ENCODE measurements around the gene ZNF23. TPM values are rescaled to one million over a fixed set of nuclear protein-coding genes. Genes with fewer than 3 reads are reported as not detected.

The ZNF23 gene
- total RNA-seq, 5 donors from 2014 or later (not counting 1 experiment from before 2014, with no cell fraction given), result 8.2 to 14.6 (median 10.9) TPM

GRCh38 chr16:71432906-71433305 is 29.1 kb downstream of the ZNF23 start:
- Mint-ChIP-seq H3K9me3 (no peaks in the 10 kb centered on the region), H3K27me3 (peaks cover 46 to 53% of the 10 kb centered on the region in 2 donors), H3K4me1 (no peaks in the 10 kb centered on the region), H3K4me3 (no peak overlapping the region), H3K36me3 (no peaks in the 10 kb centered on the region), H3K27ac (no peak overlapping the region)
- Histone ChIP-seq H3K27ac (ENCODE audit: low read length) (no peak overlapping the region), H3K36me3 (ENCODE audit: control insufficient read depth in 2 of 2, extremely low read depth in 1 of 2, insufficient read depth in 1 of 2, low read length in 1 of 2) (no peaks in the 10 kb centered on the region), H3K4me3 (ENCODE audit: control insufficient read depth in 1 of 2, extremely low read depth in 1 of 2, low read length in 1 of 2) (no peak overlapping the region), H3K9me3 (no peaks in the 10 kb centered on the region), H3K4me1 (ENCODE audit: control insufficient read depth in 1 of 2, extremely low read depth in 1 of 2, insufficient read depth in 2 of 2, low read length in 2 of 2) (no peaks in the 10 kb centered on the region), H3K27me3 (replicated peaks in 1 of 2; ENCODE audit: control insufficient read depth in 2 of 2, extremely low read depth in 1 of 2, insufficient read depth in 2 of 2, low read length in 1 of 2) (peaks cover 0 to 37% of the 10 kb centered on the region in 2 experiments)
- WGBS (ENCODE audit: insufficient coverage), result 64% methylated on average over 6 of the region's 6 CpGs
- DNase-seq (no peak), ATAC-seq (replicated peaks in 1 of 4) (no peak)
- ChIA-PET CTCF (interaction anchor here (0.6 to 0.7 kb wide), 2 partner anchors 20 to 77 kb away, joined by 3 to 4 read pairs; no protein-coding TSS in a partner anchor), POLR2A (no interaction called here)

GRCh38 chr16:71431991-71432390 is 30.1 kb downstream of the ZNF23 start:
- Mint-ChIP-seq H3K27ac (no peak overlapping the region), H3K4me1 (peaks cover 0 to 3% (median 0%) of the 10 kb centered on the region in 3 donors), H3K4me3 (no peak overlapping the region), H3K36me3 (no peaks in the 10 kb centered on the region), H3K9me3 (no peaks in the 10 kb centered on the region), H3K27me3 (peaks cover 37 to 51% of the 10 kb centered on the region in 2 donors)
- no peak for DNase-seq
- H3K27me3 ChIP-seq (replicated peaks in 1 of 2; ENCODE audit: control insufficient read depth in 2 of 2, extremely low read depth in 1 of 2, insufficient read depth in 2 of 2, low read length in 1 of 2), result peaks cover 0 to 41% of the 10 kb centered on the region in 2 experiments
- POLR2A ChIA-PET, result no interaction called here
- no peak overlapping the region for H3K4me3 ChIP-seq (ENCODE audit: control insufficient read depth in 1 of 2, extremely low read depth in 1 of 2, low read length in 1 of 2)
- 70% methylated on average over 3 of the region's 9 CpGs for WGBS (ENCODE audit: insufficient coverage)
- no peaks in the 10 kb centered on the region for H3K4me1 ChIP-seq (ENCODE audit: control insufficient read depth in 1 of 2, extremely low read depth in 1 of 2, insufficient read depth in 2 of 2, low read length in 2 of 2)
- ATAC-seq (replicated peaks in 1 of 4), result no peak
- CTCF ChIA-PET, result no interaction called here
- no peaks in the 10 kb centered on the region for H3K9me3 ChIP-seq
- no peaks in the 10 kb centered on the region for H3K36me3 ChIP-seq (ENCODE audit: control insufficient read depth in 2 of 2, extremely low read depth in 1 of 2, insufficient read depth in 1 of 2, low read length in 1 of 2)
- no peak overlapping the region for H3K27ac ChIP-seq (ENCODE audit: low read length)

GRCh38 chr16:71431176-71431575 is 30.9 kb downstream of the ZNF23 start:
- H3K27me3 Mint-ChIP-seq, result peaks cover 36 to 50% of the 10 kb centered on the region in 2 donors
- ATAC-seq (replicated peaks in 1 of 4) (no peak), DNase-seq (no peak)
- H3K27ac Mint-ChIP-seq, result no peak overlapping the region
- CTCF ChIA-PET, result no interaction called here
- no peak overlapping the region for H3K27ac ChIP-seq (ENCODE audit: low read length)
- no peaks in the 10 kb centered on the region for H3K9me3 Mint-ChIP-seq
- peaks cover 2 to 42% of the 10 kb centered on the region in 2 experiments for H3K27me3 ChIP-seq (replicated peaks in 1 of 2; ENCODE audit: control insufficient read depth in 2 of 2, extremely low read depth in 1 of 2, insufficient read depth in 2 of 2, low read length in 1 of 2)
- H3K4me1 ChIP-seq (ENCODE audit: control insufficient read depth in 1 of 2, extremely low read depth in 1 of 2, insufficient read depth in 2 of 2, low read length in 2 of 2), result peaks cover 0 to 8% of the 10 kb centered on the region in 2 experiments
- H3K4me3 Mint-ChIP-seq, result no peak overlapping the region
- H3K9me3 ChIP-seq, result no peaks in the 10 kb centered on the region
- H3K36me3 Mint-ChIP-seq, result no peaks in the 10 kb centered on the region
- WGBS (ENCODE audit: insufficient coverage), result 87% methylated on average over 9 of the region's 14 CpGs
- POLR2A ChIA-PET, result interaction anchor here in 1 of 2 donors (0.7 kb wide), 1 partner anchor 11 kb away, joined by 3 read pairs; no protein-coding TSS in a partner anchor
- H3K4me1 Mint-ChIP-seq, result peaks cover 0 to 6% (median 5%) of the 10 kb centered on the region in 3 donors
- H3K4me3 ChIP-seq (ENCODE audit: control insufficient read depth in 1 of 2, extremely low read depth in 1 of 2, low read length in 1 of 2), result no peak overlapping the region
- H3K36me3 ChIP-seq (ENCODE audit: control insufficient read depth in 2 of 2, extremely low read depth in 1 of 2, insufficient read depth in 1 of 2, low read length in 1 of 2), result no peaks in the 10 kb centered on the region

GRCh38 chr16:71430744-71431143 is 31.3 kb downstream of the ZNF23 start:
- 60% methylated on average over 3 of the region's 6 CpGs for WGBS (ENCODE audit: insufficient coverage)
- Mint-ChIP-seq H3K4me1 (peaks cover 0 to 7% (median 5%) of the 10 kb centered on the region in 3 donors), H3K9me3 (no peaks in the 10 kb centered on the region), H3K27ac (no peak overlapping the region), H3K4me3 (no peak overlapping the region), H3K36me3 (no peaks in the 10 kb centered on the region), H3K27me3 (peaks cover 36 to 50% of the 10 kb centered on the region in 2 donors)
- H3K4me3 ChIP-seq (ENCODE audit: control insufficient read depth in 1 of 2, extremely low read depth in 1 of 2, low read length in 1 of 2), result no peak overlapping the region
- H3K27ac ChIP-seq (ENCODE audit: low read length), result no peak overlapping the region
- no peaks in the 10 kb centered on the region for H3K9me3 ChIP-seq
- H3K4me1 ChIP-seq (ENCODE audit: control insufficient read depth in 1 of 2, extremely low read depth in 1 of 2, insufficient read depth in 2 of 2, low read length in 2 of 2), result peaks cover 0 to 12% of the 10 kb centered on the region in 2 experiments
- ATAC-seq (replicated peaks in 1 of 4) (no peak), DNase-seq (no peak)
- ChIA-PET POLR2A (interaction anchor here in 1 of 2 donors (0.7 kb wide), 1 partner anchor 11 kb away, joined by 3 read pairs; no protein-coding TSS in a partner anchor), CTCF (no interaction called here)
- peaks cover 2 to 46% of the 10 kb centered on the region in 2 experiments for H3K27me3 ChIP-seq (replicated peaks in 1 of 2; ENCODE audit: control insufficient read depth in 2 of 2, extremely low read depth in 1 of 2, insufficient read depth in 2 of 2, low read length in 1 of 2)
- no peaks in the 10 kb centered on the region for H3K36me3 ChIP-seq (ENCODE audit: control insufficient read depth in 2 of 2, extremely low read depth in 1 of 2, insufficient read depth in 1 of 2, low read length in 1 of 2)

- no peak for DNase-seq
- no peaks in the 10 kb centered on the region for H3K9me3 ChIP-seq
- Mint-ChIP-seq H3K4me3 (no peak overlapping the region), H3K9me3 (no peaks in the 10 kb centered on the region), H3K36me3 (no peaks in the 10 kb centered on the region), H3K4me1 (peaks cover 0 to 7% (median 5%) of the 10 kb centered on the region in 3 donors), H3K27me3 (peaks cover 44 to 62% of the 10 kb centered on the region in 2 donors), H3K27ac (no peak overlapping the region)
- peaks cover 2 to 57% of the 10 kb centered on the region in 2 experiments for H3K27me3 ChIP-seq (replicated peaks in 1 of 2; ENCODE audit: control insufficient read depth in 2 of 2, extremely low read depth in 1 of 2, insufficient read depth in 2 of 2, low read length in 1 of 2)
- WGBS (ENCODE audit: insufficient coverage), result 81% methylated on average over 3 of the region's 3 CpGs
- no peak overlapping the region for H3K27ac ChIP-seq (ENCODE audit: low read length)
- H3K4me1 ChIP-seq (ENCODE audit: control insufficient read depth in 1 of 2, extremely low read depth in 1 of 2, insufficient read depth in 2 of 2, low read length in 2 of 2), result peaks cover 0 to 14% of the 10 kb centered on the region in 2 experiments
- POLR2A ChIA-PET, result no interaction called here
- no peak overlapping the region for H3K4me3 ChIP-seq (ENCODE audit: control insufficient read depth in 1 of 2, extremely low read depth in 1 of 2, low read length in 1 of 2)
- no peak for ATAC-seq (replicated peaks in 1 of 4)
- CTCF ChIA-PET, result interaction anchor here (0.6 to 0.7 kb wide), 2 partner anchors 10 to 12 kb away, joined by 3 read pairs; no protein-coding TSS in a partner anchor
- no peaks in the 10 kb centered on the region for H3K36me3 ChIP-seq (ENCODE audit: control insufficient read depth in 2 of 2, extremely low read depth in 1 of 2, insufficient read depth in 1 of 2, low read length in 1 of 2)
Observed at GRCh38 chr16:71429581-71429980, 32.5 kb downstream of the ZNF23 start.

GRCh38 chr16:71428883-71429282 is 33.2 kb downstream of the ZNF23 start:
- Histone ChIP-seq H3K36me3 (ENCODE audit: control insufficient read depth in 2 of 2, extremely low read depth in 1 of 2, insufficient read depth in 1 of 2, low read length in 1 of 2) (no peaks in the 10 kb centered on the region), H3K27ac (ENCODE audit: low read length) (no peak overlapping the region), H3K4me1 (ENCODE audit: control insufficient read depth in 1 of 2, extremely low read depth in 1 of 2, insufficient read depth in 2 of 2, low read length in 2 of 2) (peaks cover 0 to 14% of the 10 kb centered on the region in 2 experiments), H3K9me3 (no peaks in the 10 kb centered on the region), H3K4me3 (ENCODE audit: control insufficient read depth in 1 of 2, extremely low read depth in 1 of 2, low read length in 1 of 2) (no peak overlapping the region), H3K27me3 (replicated peaks in 1 of 2; ENCODE audit: control insufficient read depth in 2 of 2, extremely low read depth in 1 of 2, insufficient read depth in 2 of 2, low read length in 1 of 2) (peaks cover 2 to 61% of the 10 kb centered on the region in 2 experiments)
- no peak for ATAC-seq (replicated peaks in 1 of 4)
- Mint-ChIP-seq H3K4me3 (no peak overlapping the region), H3K27me3 (peaks cover 49 to 69% of the 10 kb centered on the region in 2 donors), H3K27ac (no peak overlapping the region), H3K36me3 (no peaks in the 10 kb centered on the region), H3K4me1 (peaks cover 0 to 7% (median 5%) of the 10 kb centered on the region in 3 donors), H3K9me3 (no peaks in the 10 kb centered on the region)
- no CpG with 5 or more reads among the region's 2 CpGs for WGBS (ENCODE audit: insufficient coverage)
- CTCF ChIA-PET, result no interaction called here
- POLR2A ChIA-PET, result no interaction called here
- DNase-seq, result no peak

Measured in T-cell (primary cell).